ENCODE data around the gene GNB1.
"Not testable (repeated sequence)": the region's sequence is repeated elsewhere in the genome, so short reads cannot be mapped to it uniquely, and the experiment has no call there.

GNB1 gene

DNA sequence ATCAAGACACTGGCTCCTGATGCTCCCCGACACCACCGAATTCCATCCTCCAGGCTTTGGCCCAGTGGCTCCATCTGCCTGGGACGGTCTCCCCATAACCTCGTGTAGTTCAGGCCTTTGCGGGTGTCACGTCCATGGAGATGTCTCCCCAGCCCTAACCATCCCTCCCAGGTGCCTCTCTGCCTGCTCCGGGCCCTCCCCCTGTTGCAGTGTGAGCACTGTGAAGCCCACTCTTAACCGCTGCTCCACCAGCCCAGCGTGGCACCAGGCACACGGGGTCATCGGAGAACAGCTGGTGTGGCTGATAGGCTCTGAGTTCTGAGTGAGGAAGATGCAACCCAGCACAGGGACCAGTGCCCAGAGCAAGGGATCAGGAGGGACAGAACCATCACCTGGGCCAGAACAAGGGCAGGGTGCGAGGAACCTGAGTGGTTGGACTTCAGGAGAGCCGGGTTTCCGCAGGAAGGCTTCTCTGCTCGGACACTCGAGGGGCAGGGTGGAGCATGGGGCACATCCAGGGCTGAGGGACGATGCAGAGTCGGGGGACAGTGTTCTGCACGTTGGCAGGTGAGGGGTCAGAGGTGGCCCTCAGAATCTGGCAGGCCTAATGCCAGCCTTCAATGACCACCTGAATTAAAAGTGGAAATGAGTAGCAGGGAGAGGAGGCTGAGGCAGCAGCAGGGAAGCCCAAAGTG is 2.6 kb upstream of the GNB1 start:
- peak in 1 of 10 donors; percentile 79 for DNase-seq
- intact Hi-C loops (cut with DNase I), result loop anchor here (5.0 kb wide), 1 partner anchor 36 kb away; no protein-coding TSS in a partner anchor

- DNase-seq, result no peak
- intact Hi-C loops (cut with DNase I), result loop anchor here (5.0 kb wide), 1 partner anchor 35 kb away; no protein-coding TSS in a partner anchor
These were observed 1.9 kb upstream of the GNB1 start for GRCh38 chr1:1892763-1893120.

DNA sequence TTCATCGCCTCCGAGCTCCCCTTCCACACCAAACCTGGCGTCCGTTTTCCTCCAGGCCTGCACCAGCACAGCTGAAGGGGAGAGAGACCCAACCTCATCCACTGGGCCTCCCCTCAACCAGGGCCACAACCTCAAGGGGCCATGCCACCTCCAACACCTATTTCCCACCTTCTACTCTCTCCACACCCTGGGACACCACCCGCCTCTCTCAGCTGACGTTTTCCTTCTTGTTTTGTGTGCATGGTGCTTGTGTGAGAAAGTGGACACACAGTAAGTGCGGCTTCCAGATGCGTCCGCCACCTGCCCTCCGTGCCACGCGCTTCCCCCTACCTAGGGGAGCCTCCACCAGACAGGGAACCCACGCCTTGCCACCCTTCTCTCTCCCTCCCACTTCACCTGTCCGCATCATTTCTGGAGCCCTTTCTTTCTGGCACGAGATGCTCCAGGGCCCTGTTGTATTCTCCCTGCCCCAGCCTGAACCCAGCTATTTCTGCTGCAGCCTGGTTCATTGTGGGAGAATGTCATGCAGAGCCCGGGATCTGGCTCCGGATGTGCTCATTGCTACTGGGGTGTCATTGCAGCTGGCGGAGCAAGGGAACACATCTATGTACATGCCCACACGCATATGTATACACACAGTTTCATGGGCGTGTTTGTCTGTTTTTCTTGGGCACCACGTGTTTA is 1.3 kb upstream of the GNB1 start:
- DNase-seq, result peak in 2 of 10 donors; percentile 79 to 80

DNA sequence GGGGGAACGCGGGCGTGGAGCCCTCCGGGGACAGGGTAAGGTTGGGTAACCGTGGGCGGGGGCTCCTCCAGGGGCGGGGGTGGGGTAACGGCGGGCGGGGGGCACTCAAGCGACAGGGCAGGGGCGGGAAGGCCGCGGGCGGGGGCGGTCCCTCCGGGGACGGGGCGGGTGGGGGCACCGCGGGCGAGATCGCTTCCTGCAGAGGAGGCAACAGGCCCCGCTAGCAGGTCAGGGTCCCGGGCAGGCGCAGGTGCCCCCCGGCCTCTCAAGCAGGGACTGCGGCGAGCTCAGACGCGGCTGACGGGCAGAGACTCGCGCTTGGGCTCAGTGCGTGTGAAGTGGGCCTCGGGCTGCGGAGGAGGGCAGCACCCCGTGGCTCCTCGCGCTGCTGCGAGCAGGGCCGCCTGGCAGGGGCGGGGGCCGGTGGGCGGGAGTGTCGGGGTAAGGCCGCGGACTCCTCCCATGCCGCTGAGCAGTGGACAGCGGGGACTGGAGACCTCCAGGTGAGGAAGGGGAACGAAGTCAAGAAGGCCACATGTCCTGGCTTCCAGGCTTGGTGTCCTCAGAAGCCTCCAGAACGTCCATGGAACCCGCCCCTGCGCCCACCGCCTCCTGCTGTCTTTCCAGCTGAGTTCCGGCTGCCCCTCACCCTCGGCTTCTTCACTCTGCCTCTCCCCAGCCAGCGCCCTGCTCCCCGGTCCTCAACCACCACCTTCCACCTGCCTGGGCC is 627 bp upstream of the GNB1 start:
- intact Hi-C loops (cut with DNase I), result loop anchor here (2.0 to 5.0 kb wide), 3 partner anchors 17 to 113 kb away; partner anchors contain the start of gene NADK
- DNase-seq, result peak in 7 of 10 donors; percentile 34 to 90 (median 72)

More for the DNA sequence above, 1.3 kb upstream of the GNB1 start:
- intact Hi-C loops (cut with DNase I), result loop anchor here (5.0 kb wide), 1 partner anchor 35 kb away; no protein-coding TSS in a partner anchor

DNA sequence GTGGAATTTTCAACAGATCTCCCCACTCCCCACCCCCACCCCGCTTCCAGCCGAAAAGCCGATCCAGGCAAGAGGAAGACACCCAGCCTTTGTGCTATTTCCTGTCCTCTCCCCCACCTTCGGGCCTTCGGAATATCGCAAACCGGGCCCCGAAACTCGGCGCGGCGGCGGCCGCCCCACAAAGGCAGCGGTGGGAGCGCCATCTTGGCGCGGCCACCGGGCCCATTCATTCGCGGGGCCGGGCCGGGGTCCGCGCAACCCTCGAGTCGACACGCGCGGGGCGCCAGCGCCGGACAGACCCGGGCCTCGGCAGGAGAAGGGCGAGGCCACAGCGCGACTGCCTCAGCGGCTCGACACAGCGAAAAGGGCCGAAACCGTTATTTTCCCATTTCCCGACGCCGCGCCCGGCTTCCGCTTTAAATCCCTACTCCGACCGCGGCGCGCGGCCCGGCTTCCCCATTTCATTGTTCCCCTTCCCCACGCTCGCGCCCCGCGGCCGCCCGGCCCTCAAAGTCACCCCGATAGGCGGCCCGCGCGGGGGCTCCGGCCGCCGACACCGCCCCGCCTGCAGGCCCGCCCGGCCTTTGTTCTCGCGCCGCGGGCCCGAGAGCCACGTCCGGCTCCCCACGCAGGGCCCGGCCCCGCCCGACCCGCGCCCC is 911 bp downstream of the GNB1 start:
- peak in 7 of 10 donors; percentile 21 to 89 (median 52) for DNase-seq
- intact Hi-C loops (cut with DNase I), result loop anchor here (2.0 to 5.0 kb wide), 3 partner anchors 19 to 111 kb away; partner anchors contain the start of gene NADK

GRCh38 chr1:1889090-1889750 is 1.7 kb downstream of the GNB1 start:
- peak in 1 of 10 donors; percentile 9 for DNase-seq
- intact Hi-C loops (cut with DNase I), result no loop called here

DNA sequence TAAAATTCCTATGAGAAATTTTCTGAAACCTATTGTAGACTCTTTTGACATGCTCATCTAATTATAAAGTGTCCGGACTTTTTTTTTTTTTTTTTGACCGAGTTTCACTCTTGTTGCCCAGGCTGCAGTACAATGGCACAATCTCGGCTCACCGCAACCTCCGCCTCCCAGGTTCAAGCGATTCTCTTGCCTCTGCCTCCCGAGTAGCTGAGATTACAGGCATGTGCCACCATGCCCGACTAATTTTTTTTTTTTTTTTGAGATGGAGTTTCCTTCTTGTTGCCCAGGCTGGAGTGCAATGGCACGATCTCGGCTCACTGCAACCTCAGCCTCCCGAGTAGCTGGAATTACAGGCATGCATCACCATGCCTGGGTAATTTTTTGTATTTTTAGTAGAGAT is 7.0 kb downstream of the GNB1 start:
- DNase-seq, result peak in 1 of 10 donors; percentile 8
- intact Hi-C loops (cut with DNase I), result not testable (repeated sequence)

- intact Hi-C loops (cut with DNase I), result no loop called here
- DNase-seq, result peak in 1 of 10 donors; percentile 8
These were observed 7.6 kb downstream of the GNB1 start for GRCh38 chr1:1883092-1883873.

- intact Hi-C loops (cut with DNase I), result no loop called here
- DNase-seq, result no peak
These were observed 9.2 kb downstream of the GNB1 start for GRCh38 chr1:1881727-1882126.

- intact Hi-C loops (cut with DNase I), result no loop called here
- no peak for DNase-seq
These were observed 10.1 kb downstream of the GNB1 start for GRCh38 chr1:1880617-1881312.

DNA sequence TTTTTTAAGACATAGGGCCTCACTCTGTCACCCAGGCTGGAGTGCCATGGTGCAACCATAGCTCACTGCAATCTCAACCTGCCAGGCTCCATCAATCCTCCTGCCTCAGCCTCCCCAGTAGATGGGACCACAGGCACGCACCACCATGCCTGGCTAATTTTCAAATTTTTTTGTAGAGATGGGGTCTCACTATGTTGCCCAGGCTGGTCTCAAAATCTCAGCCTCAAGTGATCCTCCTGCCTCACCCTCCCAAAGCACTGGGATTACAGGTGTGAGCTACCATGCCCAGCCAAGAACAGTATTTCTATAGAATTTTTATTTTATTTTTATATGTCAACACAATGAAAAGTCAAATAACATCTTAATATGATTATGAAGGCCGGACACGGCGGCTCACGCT is 10.9 kb downstream of the GNB1 start:
- DNase-seq, result no peak
- intact Hi-C loops (cut with DNase I), result no loop called here

GRCh38 chr1:1877865-1878436 is 12.9 kb downstream of the GNB1 start:
- no peak for DNase-seq

GRCh38 chr1:1876335-1876930 is 14.5 kb downstream of the GNB1 start:
- intact Hi-C loops (cut with DNase I), result no loop called here
- DNase-seq, result no peak

More at GRCh38 chr1:1877865-1878436, 12.9 kb downstream of the GNB1 start:
- intact Hi-C loops (cut with DNase I), result no loop called here

GRCh38 chr1:1875932-1876331 is 15.0 kb downstream of the GNB1 start:
- intact Hi-C loops (cut with DNase I), result no loop called here
- no peak for DNase-seq

GRCh38 chr1:1874901-1875300 is 16.0 kb downstream of the GNB1 start:
- intact Hi-C loops (cut with DNase I), result no loop called here
- no peak for DNase-seq

DNA sequence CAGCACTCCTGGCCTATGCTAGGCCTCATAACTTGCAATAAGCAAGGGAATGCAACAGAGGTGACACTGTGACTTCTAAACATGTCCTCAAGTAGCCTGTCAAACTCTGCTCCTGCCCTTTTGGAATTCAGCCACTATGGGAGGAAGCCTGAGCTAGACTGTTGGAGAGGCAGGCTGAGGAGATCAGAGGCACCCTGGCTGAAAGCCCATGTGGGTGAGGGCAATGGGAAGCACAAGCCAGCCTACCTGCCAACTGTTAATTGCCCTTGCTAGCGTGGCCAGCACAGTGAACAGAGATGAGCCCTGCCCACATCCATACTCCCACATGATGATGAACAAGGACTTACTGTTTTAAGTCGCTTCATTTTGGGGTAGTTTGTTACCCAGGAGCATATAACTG is 17.7 kb downstream of the GNB1 start:
- intact Hi-C loops (cut with DNase I), result no loop called here
- DNase-seq, result no peak

GRCh38 chr1:1872329-1872994 is 18.4 kb downstream of the GNB1 start:
- DNase-seq, result no peak
- intact Hi-C loops (cut with DNase I), result no loop called here
